Gastroesophageal sphincter (tissue), 3 donors: ENCODE measurements around the gene MAPK4.

Experiments used
- POLR2A ChIP-seq, 2 donors: fragments of 450-650 bp; IDR thresholded peaks; one replicate each; pipeline ENCODE4 v1.6.1; 2017; ENCODE audit warnings: antibody characterized with exemption in 2 of 2, mild to moderate bottlenecking in 2 of 2, moderate library complexity in 1 of 2
- POLR2AphosphoS5 ChIP-seq: sonication (generic); formaldehyde crosslinking; IDR thresholded peaks from one replicate; pipeline ENCODE4 v1.6.1; 2017; ENCODE audit warnings: antibody characterized with exemption
- TF ChIP-seq, protein P1 (sequence below), 4 experiments: fragments of 200-600 bp in 2 of 4; fragments of 450-650 bp in 2 of 4; sonication (generic) in 1 of 4; IDR thresholded peaks; one replicate each; pipeline ENCODE4 v1.5.1; 2017 to 2019; ENCODE audit warnings: antibody characterized with exemption in 4 of 4, mild to moderate bottlenecking in 2 of 4, moderate library complexity in 2 of 4

GRCh38 chr18:50724751-50725151 is 164.9 kb downstream of the MAPK4 start:
- TF ChIP-seq, protein P1, sequence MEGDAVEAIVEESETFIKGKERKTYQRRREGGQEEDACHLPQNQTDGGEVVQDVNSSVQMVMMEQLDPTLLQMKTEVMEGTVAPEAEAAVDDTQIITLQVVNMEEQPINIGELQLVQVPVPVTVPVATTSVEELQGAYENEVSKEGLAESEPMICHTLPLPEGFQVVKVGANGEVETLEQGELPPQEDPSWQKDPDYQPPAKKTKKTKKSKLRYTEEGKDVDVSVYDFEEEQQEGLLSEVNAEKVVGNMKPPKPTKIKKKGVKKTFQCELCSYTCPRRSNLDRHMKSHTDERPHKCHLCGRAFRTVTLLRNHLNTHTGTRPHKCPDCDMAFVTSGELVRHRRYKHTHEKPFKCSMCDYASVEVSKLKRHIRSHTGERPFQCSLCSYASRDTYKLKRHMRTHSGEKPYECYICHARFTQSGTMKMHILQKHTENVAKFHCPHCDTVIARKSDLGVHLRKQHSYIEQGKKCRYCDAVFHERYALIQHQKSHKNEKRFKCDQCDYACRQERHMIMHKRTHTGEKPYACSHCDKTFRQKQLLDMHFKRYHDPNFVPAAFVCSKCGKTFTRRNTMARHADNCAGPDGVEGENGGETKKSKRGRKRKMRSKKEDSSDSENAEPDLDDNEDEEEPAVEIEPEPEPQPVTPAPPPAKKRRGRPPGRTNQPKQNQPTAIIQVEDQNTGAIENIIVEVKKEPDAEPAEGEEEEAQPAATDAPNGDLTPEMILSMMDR (IDR thresholded peaks at IDR 0.05) = no peak
- TF ChIP-seq POLR2A (IDR thresholded peaks at IDR 0.05) (no peak), POLR2AphosphoS5 (no peak)
